ENCODE measurements around the gene TMEM53. TPM values are rescaled to one million over a fixed set of nuclear protein-coding genes. Genes with fewer than 3 reads are reported as not detected.
A peak's percentile ranks its signal among the peaks of the same experiment; 100 is the strongest.

The TMEM53 gene
- total RNA-seq, 1 donor: 12.7 TPM

GRCh38 chr1:44631647-44632539 lies 42.4 kb downstream of the TMEM53 start:
- peak; percentile 74 to 90 (median 84) for DNase-seq (ENCODE audit: low read depth in 2 of 3, low spot score in 2 of 3)

- no peak for DNase-seq (ENCODE audit: low read depth in 2 of 3, low spot score in 2 of 3)
These were observed 43.0 kb downstream of the TMEM53 start for GRCh38 chr1:44631333-44631646.

DNA sequence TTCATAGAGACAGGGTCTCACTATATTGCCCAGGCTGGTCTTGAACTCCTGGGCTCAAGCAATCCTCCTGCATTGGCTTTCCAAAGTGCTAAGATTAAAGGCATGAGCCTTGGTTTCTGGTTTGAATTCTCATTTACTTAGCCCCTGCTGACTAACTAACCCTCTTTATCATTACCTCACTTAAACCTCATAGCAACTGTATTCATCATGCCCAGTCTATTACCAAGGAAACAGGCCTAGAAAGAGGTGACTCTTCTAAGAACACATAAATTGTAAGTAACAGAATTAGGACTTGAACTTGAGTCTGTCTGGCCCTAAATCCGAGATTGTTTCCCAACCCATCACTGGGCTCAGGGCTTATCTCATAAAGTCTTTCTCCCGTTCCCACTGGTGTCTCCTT lies 44.2 kb downstream of the TMEM53 start:
- no peak for DNase-seq (ENCODE audit: low read depth in 2 of 3, low spot score in 2 of 3)

- no peak for DNase-seq (ENCODE audit: low read depth in 2 of 3, low spot score in 2 of 3)
These were observed 45.1 kb downstream of the TMEM53 start for GRCh38 chr1:44628962-44629756.

- no peak for DNase-seq (ENCODE audit: low read depth in 2 of 3, low spot score in 2 of 3)
These were observed 48.9 kb downstream of the TMEM53 start for GRCh38 chr1:44625348-44625747.

- DNase-seq (ENCODE audit: low read depth in 2 of 3, low spot score in 2 of 3): no peak
These were observed 49.9 kb downstream of the TMEM53 start for GRCh38 chr1:44624268-44624901.

GRCh38 chr1:44621841-44622286 lies 52.4 kb downstream of the TMEM53 start:
- DNase-seq (ENCODE audit: low read depth in 2 of 3, low spot score in 2 of 3): no peak

DNA sequence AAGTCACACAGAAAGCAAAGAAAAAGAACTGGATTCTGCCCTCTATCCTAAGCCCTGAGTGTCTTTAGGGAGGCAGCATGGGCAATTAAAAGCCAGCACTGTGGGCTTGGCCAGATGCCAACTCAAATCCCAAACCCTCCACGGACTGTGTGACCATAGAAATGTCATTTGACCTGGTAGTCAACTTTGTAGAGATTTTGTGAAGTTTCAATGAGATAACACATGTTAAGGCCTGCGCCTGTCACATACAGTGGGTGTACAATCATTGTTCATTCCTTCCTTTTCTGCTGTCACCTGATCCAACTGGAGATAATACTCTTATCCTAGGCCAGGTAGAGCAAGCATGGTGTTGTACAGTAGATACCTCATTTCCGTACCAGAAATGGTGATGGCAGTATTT lies 54.2 kb downstream of the TMEM53 start:
- DNase-seq (ENCODE audit: low read depth in 2 of 3, low spot score in 2 of 3): no peak

- no peak for DNase-seq (ENCODE audit: low read depth in 2 of 3, low spot score in 2 of 3)
These were observed 54.9 kb downstream of the TMEM53 start for GRCh38 chr1:44619261-44619900.

GRCh38 chr1:44617703-44618029 lies 56.6 kb downstream of the TMEM53 start:
- DNase-seq (ENCODE audit: low read depth in 2 of 3, low spot score in 2 of 3): no peak

DNA sequence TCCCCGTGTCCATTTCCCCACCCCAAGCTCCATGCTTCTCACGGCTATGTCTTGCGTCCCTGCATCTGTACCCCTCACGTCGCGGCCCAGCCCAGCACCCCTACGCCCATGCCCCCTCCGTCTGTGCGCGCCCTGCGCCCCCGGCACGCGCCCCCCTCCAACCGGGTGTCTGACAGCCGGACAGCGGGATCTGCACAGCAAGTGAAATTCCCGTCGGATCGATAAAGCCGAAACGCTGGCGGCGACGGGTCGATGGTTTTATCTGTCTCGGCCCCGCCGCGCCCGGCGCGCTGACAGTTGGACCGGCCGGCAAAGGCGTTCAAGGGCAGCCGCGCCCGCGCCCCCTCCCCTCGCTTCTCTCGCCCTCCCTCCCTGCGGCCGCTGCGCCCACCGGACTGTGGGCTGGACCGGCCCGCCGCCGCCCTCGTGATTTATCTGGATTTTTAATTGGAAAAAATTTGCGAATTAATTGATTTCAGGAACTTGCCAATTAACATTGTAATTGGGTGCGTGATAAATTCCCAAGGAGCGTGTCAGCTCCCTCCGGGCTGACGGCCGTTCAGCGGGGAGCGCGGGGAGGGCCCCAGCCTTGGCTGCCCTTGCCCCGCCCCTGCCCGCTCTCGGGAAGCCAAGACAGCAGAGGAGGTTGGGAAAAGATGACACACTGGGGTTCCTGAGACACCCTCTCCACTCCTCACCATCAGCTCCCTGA lies 57.1 kb downstream of the TMEM53 start:
- no peak for DNase-seq (ENCODE audit: low read depth in 2 of 3, low spot score in 2 of 3)

DNA sequence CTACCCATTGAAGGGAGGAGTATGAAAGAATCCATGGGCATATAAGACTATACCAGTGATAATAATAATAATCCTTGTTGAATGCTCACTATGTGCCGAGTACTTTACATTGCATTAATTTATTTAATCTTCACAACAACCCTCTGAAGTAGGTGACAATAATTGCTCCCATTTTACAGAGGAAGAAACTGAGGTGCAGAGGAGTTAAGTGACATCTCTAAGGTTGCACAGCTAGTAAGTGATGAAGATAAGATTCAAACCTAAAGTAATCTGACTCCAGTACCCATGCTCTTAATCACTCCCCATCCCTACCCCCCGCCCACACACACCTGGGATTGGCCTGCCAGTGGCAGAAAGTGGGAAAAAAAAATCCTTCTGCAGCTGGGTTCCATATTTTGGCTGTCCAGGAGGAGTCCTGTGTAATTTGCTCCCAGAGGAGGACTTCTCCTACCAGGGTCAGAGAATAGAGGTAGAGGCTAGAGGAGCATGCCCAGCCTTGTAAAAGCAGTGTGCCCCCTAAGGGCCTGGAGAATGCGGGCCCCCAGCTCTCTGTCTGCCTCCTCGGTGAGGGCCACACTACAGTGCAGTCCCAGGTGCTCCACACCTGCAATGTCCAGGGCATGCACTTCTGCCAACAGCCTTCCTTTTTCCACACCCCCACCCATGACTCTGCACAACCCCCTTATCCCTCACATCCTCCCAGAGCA lies 57.8 kb downstream of the TMEM53 start:
- no peak for DNase-seq (ENCODE audit: low read depth in 2 of 3, low spot score in 2 of 3)

GRCh38 chr1:44613941-44614340 lies 60.3 kb downstream of the TMEM53 start:
- DNase-seq (ENCODE audit: low read depth in 2 of 3, low spot score in 2 of 3): no peak

DNA sequence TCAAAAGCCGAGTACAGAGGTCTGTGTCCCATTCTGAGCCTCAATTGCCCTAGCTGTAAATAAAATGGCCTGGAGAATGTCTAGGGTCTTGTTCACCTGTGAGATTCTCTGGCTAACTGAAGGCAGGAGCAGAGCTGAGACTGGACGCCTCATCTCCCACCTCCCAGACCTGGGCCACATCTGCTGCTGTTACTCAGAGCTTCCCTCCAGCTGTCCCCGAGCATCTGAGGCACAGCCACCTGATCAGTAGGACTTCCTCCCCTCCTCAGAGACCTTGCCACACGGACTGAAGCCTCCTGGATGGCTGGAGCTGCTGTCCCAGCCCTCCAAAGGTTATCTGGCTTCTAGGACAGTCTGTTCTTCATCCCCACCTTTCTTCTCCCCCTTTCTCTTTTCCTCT lies 62.4 kb downstream of the TMEM53 start:
- no peak for DNase-seq (ENCODE audit: low read depth in 2 of 3, low spot score in 2 of 3)

GRCh38 chr1:44611419-44611818 lies 62.9 kb downstream of the TMEM53 start:
- no peak for DNase-seq (ENCODE audit: low read depth in 2 of 3, low spot score in 2 of 3)

DNA sequence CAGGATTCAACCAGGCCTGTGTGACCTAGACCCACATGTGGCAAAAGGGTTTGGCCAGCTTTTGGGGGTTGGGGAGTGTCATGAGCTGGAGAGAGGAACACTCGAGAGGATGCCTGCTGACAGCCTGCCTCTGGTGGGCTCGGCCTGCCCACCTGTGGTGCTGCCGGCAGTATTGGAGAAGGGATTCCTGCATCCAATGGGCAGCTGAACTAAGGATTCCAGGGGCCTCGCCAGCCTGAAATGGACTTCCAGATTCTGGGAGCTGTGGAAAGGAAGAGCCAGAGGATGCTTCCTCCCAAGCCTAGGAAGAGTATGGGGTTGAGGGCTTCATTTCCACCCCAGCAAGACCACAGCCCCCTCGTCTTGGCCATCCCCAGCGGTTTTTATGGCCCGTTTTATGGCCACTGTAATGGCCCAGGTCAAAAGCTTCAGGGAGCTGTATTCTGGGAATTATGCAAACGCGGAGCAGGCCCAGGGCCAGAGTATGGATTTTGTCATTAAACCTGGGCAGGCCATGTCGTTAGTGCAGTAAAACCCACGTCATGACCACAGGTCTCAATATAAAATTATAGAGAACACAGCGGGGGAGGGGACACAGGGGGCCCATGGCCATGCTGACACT lies 63.6 kb downstream of the TMEM53 start:
- no peak for DNase-seq (ENCODE audit: low read depth in 2 of 3, low spot score in 2 of 3)

DNA sequence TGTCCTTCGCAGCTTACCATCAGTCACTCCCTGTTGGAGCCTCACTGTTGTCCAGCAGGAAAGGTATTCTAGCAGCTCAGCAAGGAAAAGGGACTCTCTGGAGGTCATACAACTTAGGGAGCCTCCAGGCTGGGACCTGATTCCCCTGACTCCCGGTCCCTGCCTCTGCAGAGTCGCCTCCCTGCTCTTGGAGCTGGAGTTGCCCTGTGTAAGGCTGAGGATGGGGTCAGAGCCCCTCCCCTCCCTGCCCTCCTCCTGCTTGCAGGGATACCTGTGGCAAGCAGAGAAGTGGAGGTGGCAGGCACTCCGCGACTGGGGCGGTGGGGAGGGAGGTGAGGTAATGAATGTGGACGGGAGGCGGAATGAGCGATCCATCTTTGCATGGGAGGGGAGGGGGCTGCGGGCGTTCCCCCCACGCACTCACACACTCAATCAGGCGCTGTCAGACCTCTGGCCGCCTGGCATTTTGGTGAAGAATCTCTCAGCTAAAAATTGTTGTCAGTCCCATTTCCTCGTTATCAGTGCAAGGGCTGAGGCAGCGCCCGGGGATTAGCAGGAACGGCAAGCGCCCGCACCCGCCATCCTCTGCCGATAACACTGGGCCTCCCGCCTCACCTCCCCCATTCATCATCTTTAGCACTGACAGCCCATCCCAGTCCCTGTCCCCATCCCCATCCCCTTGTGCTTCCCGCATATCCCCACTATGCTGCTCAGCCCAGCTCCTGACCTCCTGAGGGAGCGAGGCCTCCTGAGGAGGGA lies 64.3 kb downstream of the TMEM53 start:
- DNase-seq (ENCODE audit: low read depth in 2 of 3, low spot score in 2 of 3): no peak

GRCh38 chr1:44609412-44609767 lies 64.9 kb downstream of the TMEM53 start:
- DNase-seq (ENCODE audit: low read depth in 2 of 3, low spot score in 2 of 3): no peak

DNA sequence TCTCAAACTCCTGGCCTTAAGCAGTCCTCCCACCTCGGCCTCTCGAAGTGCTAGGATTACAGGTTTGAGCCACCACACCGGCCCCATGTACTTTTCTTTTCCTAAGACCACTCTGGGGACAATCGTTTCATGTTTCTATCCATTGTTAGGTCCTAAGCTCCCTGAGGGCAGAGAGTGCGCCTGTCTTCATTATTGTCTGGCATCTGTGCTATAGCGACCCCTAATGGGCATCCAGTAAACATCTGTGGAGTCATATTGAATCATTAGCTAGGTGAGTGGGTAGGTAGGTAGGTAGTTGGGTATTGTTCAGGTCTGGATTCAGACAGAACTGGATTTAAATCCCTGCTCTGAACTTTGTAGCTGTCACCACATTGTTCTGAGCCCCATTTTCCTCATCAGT lies 66.1 kb downstream of the TMEM53 start:
- no peak for DNase-seq (ENCODE audit: low read depth in 2 of 3, low spot score in 2 of 3)

Data from hematopoietic multipotent progenitor cell (in vitro differentiated cells).